ENCODE measurements around the gene ASAP3.
"Not testable (repeated sequence)": the region's sequence is repeated elsewhere in the genome, so short reads cannot be mapped to it uniquely, and the experiment has no call there.

Gene ASAP3

DNA sequence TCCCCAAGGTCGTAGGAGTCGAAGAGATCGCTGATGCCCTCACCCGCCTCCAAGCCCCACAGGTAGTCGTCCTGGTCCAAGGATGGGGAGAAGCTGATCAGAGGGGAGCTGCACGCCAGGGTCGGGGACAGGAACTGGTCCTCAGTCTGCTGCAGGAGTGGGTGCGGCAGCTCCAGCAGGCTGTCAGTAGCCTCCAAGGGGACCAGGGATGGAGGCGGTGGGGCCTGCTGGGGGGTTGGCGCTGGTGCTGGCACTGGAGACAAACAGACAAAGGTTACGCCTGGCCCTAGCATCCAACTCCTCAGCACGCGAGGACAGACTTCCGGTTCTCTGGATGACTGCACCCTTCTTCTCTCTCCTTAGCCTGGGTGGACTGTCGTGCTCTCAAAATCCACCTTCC, 25.9 kb upstream of the ASAP3 start:
- no peaks in the 10 kb centered on the region for H3K9me2 ChIP-seq (replicated peaks; ENCODE audit: control insufficient read depth, low read length)
- no peaks in the 10 kb centered on the region for H3K9me3 ChIP-seq (ENCODE audit: control insufficient read depth, insufficient read depth, low read length)
- peaks cover 93% of the 10 kb centered on the region for H3K36me3 ChIP-seq (ENCODE audit: control insufficient read depth, low read length)
- H3K4me2 ChIP-seq (ENCODE audit: low read length) = no peak overlapping the region
- no peaks in the 10 kb centered on the region for H3K4me1 ChIP-seq (ENCODE audit: control insufficient read depth, low read length)
- H3K27ac ChIP-seq (ENCODE audit: low read depth, low read length) = no peak overlapping the region
- no peaks in the 10 kb centered on the region for H3K27me3 ChIP-seq (ENCODE audit: control insufficient read depth, low read length)
- H3K4me3 ChIP-seq (ENCODE audit: low read length) = no peak overlapping the region
- peaks cover 7% of the 10 kb centered on the region; the same call in 1 of the 2 replicates for H4K20me1 ChIP-seq (ENCODE audit: control insufficient read depth, insufficient read depth, low read depth, low read length)
- TF ChIP-seq EZH2phosphoT487 (IDR thresholded peaks at IDR 0.05; ENCODE audit: borderline replicate concordance, low read length) = no peak
- TF ChIP-seq, protein P1, sequence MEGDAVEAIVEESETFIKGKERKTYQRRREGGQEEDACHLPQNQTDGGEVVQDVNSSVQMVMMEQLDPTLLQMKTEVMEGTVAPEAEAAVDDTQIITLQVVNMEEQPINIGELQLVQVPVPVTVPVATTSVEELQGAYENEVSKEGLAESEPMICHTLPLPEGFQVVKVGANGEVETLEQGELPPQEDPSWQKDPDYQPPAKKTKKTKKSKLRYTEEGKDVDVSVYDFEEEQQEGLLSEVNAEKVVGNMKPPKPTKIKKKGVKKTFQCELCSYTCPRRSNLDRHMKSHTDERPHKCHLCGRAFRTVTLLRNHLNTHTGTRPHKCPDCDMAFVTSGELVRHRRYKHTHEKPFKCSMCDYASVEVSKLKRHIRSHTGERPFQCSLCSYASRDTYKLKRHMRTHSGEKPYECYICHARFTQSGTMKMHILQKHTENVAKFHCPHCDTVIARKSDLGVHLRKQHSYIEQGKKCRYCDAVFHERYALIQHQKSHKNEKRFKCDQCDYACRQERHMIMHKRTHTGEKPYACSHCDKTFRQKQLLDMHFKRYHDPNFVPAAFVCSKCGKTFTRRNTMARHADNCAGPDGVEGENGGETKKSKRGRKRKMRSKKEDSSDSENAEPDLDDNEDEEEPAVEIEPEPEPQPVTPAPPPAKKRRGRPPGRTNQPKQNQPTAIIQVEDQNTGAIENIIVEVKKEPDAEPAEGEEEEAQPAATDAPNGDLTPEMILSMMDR (IDR thresholded peaks at IDR 0.05; ENCODE audit: low read depth, low read length, poor library complexity, severe bottlenecking) = no peak
- peaks cover 58% of the 10 kb centered on the region for H3F3A ChIP-seq (ENCODE audit: control insufficient read depth, insufficient read depth)
- peaks cover 18% of the 10 kb centered on the region for H3K79me2 ChIP-seq (ENCODE audit: control insufficient read depth, low read length)

DNA sequence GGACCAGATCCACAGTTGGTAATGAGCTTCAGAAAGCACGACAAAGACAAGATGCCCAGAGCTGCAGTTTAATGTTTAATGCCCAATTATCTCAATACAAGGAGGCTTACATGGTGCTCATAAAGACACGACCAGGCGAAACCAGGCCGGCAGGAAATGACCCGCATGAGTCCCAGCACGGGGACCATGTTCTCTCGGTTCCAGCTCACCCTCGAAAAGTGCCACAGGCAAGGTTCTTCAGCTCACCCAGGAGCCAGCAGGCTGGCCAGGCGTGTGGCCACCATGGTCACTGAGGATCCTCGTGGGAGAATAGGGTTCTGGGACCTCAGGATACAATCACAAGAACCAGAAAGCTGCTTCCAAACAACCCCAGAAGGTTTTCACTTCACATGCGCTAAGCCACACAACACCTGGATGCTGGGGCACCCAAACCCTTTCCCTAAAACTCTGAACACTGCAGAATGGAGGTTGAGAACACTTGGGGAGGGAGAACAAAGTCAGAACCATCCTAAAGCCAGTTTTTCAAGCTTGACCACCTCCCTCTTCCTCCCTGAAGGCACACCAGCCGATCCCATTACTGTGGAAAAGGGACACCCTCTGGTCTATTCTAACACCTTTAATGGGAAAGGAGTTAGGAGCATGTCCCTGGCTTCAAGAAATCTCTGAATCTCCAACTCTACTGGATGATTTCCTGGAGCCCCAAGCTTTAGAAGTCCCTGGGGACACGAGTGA, 22.6 kb upstream of the ASAP3 start:
- Histone ChIP-seq H3K79me2 (ENCODE audit: control insufficient read depth, low read length) (peaks cover 4% of the 10 kb centered on the region), H3K4me1 (ENCODE audit: control insufficient read depth, low read length) (no peaks in the 10 kb centered on the region), H3K9me2 (replicated peaks; ENCODE audit: control insufficient read depth, low read length) (no peaks in the 10 kb centered on the region), H3K36me3 (ENCODE audit: control insufficient read depth, low read length) (peaks cover 60% of the 10 kb centered on the region), H3K27me3 (ENCODE audit: control insufficient read depth, low read length) (no peaks in the 10 kb centered on the region), H3K9me3 (ENCODE audit: control insufficient read depth, insufficient read depth, low read length) (no peaks in the 10 kb centered on the region), H3K4me2 (ENCODE audit: low read length) (no peak overlapping the region), H3K27ac (ENCODE audit: low read depth, low read length) (no peak overlapping the region), H3F3A (ENCODE audit: control insufficient read depth, insufficient read depth) (peaks cover 49% of the 10 kb centered on the region), H4K20me1 (ENCODE audit: control insufficient read depth, insufficient read depth, low read depth, low read length) (no peaks in the 10 kb centered on the region), H3K4me3 (ENCODE audit: low read length) (no peak overlapping the region)
- TF ChIP-seq, protein P1 (IDR thresholded peaks at IDR 0.05; ENCODE audit: low read depth, low read length, poor library complexity, severe bottlenecking) = no peak

DNA sequence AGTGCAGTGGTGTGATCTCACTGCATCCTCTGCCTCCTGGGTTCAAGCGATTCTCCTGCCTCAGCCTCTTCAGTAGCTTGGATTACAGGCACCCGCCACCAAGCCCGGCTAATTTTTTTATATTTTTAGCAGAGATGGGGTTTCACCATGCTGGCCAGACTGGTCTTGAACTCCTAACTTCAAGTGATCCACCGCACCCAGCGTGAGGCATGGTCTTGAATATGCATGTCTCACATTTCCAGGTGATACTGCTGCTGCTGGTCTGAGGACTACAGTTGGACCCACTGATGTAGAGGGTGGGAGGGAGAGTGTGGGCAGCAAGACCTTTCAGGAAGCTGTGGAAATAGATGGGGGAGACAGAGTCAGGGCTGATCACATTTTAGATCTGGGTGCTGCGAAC, 21.9 kb upstream of the ASAP3 start:
- Histone ChIP-seq H4K20me1 (ENCODE audit: control insufficient read depth, insufficient read depth, low read depth, low read length) (no peaks in the 10 kb centered on the region), H3K27ac (ENCODE audit: low read depth, low read length) (no peak overlapping the region), H3K4me1 (ENCODE audit: control insufficient read depth, low read length) (no peaks in the 10 kb centered on the region), H3K4me3 (ENCODE audit: low read length) (no peak overlapping the region), H3K4me2 (ENCODE audit: low read length) (no peak overlapping the region), H3K27me3 (ENCODE audit: control insufficient read depth, low read length) (no peaks in the 10 kb centered on the region), H3K79me2 (ENCODE audit: control insufficient read depth, low read length) (peaks cover 2% of the 10 kb centered on the region; the same call in 1 of the 2 replicates), H3K9me2 (replicated peaks; ENCODE audit: control insufficient read depth, low read length) (no peaks in the 10 kb centered on the region), H3K36me3 (ENCODE audit: control insufficient read depth, low read length) (peaks cover 53% of the 10 kb centered on the region), H3F3A (ENCODE audit: control insufficient read depth, insufficient read depth) (peaks cover 45% of the 10 kb centered on the region), H3K9me3 (ENCODE audit: control insufficient read depth, insufficient read depth, low read length) (no peaks in the 10 kb centered on the region)
- no peak for TF ChIP-seq EZH2phosphoT487 (IDR thresholded peaks at IDR 0.05; ENCODE audit: borderline replicate concordance, low read length)
- TF ChIP-seq, protein P1 (IDR thresholded peaks at IDR 0.05; ENCODE audit: low read depth, low read length, poor library complexity, severe bottlenecking) = no peak

DNA sequence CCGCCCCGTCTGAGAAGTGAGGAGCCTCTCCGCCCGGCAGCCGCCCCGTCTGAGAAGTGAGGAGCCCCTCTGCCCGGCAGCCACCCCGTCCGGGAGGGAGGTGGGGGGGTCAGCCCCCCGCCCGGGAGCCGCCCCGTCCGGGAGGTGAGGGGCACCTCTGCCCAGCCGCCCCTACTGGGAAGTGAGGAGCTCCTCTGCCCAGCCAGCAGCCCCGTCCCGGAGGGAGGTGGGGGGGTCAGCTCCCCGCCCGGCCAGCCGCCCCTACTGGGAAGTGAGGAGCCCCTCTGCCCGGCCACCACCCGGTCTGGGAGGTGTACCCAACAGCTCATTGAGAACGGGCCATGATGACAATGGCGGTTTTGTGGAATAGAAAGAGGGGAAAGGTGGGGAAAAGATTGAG, 20.2 kb upstream of the ASAP3 start:
- H3K9me2 ChIP-seq (replicated peaks; ENCODE audit: control insufficient read depth, low read length); H3K79me2 ChIP-seq (ENCODE audit: control insufficient read depth, low read length); H3K27me3 ChIP-seq (ENCODE audit: control insufficient read depth, low read length); H3K4me3 ChIP-seq (ENCODE audit: low read length); H3K4me2 ChIP-seq (ENCODE audit: low read length); H4K20me1 ChIP-seq (ENCODE audit: control insufficient read depth, insufficient read depth, low read depth, low read length); H3K9me3 ChIP-seq (ENCODE audit: control insufficient read depth, insufficient read depth, low read length); H3K27ac ChIP-seq (ENCODE audit: low read depth, low read length): not testable (repeated sequence)
- Histone ChIP-seq H3K36me3 (ENCODE audit: control insufficient read depth, low read length) (peaks cover 36% of the 10 kb centered on the region), H3F3A (ENCODE audit: control insufficient read depth, insufficient read depth) (peaks cover 42% of the 10 kb centered on the region), H3K4me1 (ENCODE audit: control insufficient read depth, low read length) (peaks cover 12% of the 10 kb centered on the region)
